HG02884 (cell line): ENCODE data around the gene PER2.
"Not testable (repeated sequence)": the region's sequence is repeated elsewhere in the genome, so short reads cannot be mapped to it uniquely, and the experiment has no call there.

Experiments
- ATAC-seq: cut with Tn5 transposase; IDR thresholded peaks from one replicate; pipeline ENCODE4 v1.9.1; 2021; ENCODE audit warnings: mild to moderate bottlenecking, moderate library complexity; ENCODE audit not compliant: unreplicated experiment

Gene PER2

GRCh38 chr2:238287737-238288649 is at the start of gene PER2:
TSS of gene PER2 (minus strand) at chr2:238288610. CDS start at chr2:238277936, 10,674 bp downstream.
- ATAC-seq: peak; percentile 27

- ATAC-seq: no peak
Observed at GRCh38 chr2:238337846-238338245, 49.4 kb upstream of the PER2 start.

- no peak for ATAC-seq
Observed at GRCh38 chr2:238336793-238337444, 48.5 kb upstream of the PER2 start.

- no peak for ATAC-seq
Observed at GRCh38 chr2:238336151-238336550, 47.7 kb upstream of the PER2 start.

GRCh38 chr2:238335591-238335990 is 47.2 kb upstream of the PER2 start:
- not testable (repeated sequence) for ATAC-seq

GRCh38 chr2:238334885-238335284 is 46.5 kb upstream of the PER2 start:
- no peak for ATAC-seq

- ATAC-seq: no peak
Observed at GRCh38 chr2:238331916-238332315, 43.5 kb upstream of the PER2 start.

GRCh38 chr2:238330391-238330790 is 42.0 kb upstream of the PER2 start:
- ATAC-seq: no peak

GRCh38 chr2:238327751-238328150 is 39.3 kb upstream of the PER2 start:
- ATAC-seq: no peak

GRCh38 chr2:238326801-238327365 is 38.5 kb upstream of the PER2 start:
- ATAC-seq: no peak

GRCh38 chr2:238325694-238326093 is 37.3 kb upstream of the PER2 start:
- no peak for ATAC-seq

GRCh38 chr2:238324248-238324647 is 35.8 kb upstream of the PER2 start:
- not testable (repeated sequence) for ATAC-seq

GRCh38 chr2:238322001-238322411 is 33.6 kb upstream of the PER2 start:
- no peak for ATAC-seq

- ATAC-seq: no peak
Observed at GRCh38 chr2:238321467-238321866, 33.1 kb upstream of the PER2 start.

GRCh38 chr2:238320648-238321281 is 32.4 kb upstream of the PER2 start:
- peak; percentile 37 for ATAC-seq

- peak; percentile 96 for ATAC-seq
Observed at GRCh38 chr2:238320246-238320647, 31.8 kb upstream of the PER2 start, which contains the start of gene TRAF3IP1. TSS of gene TRAF3IP1 (plus strand) at chr2:238320518. CDS start at chr2:238320663, 145 bp downstream.

- no peak for ATAC-seq
Observed at GRCh38 chr2:238315031-238315595, 26.7 kb upstream of the PER2 start.

- no peak for ATAC-seq
Observed at GRCh38 chr2:238314576-238314975, 26.2 kb upstream of the PER2 start.

GRCh38 chr2:238313991-238314350 is 25.6 kb upstream of the PER2 start:
- ATAC-seq: no peak

GRCh38 chr2:238313289-238313990 is 25.0 kb upstream of the PER2 start:
- no peak for ATAC-seq
